Embryonic facial prominence (tissue), 1 donor: ENCODE results near the gene MMP20.

Source experiments
- DNase-seq: peaks from one replicate; pipeline ENCODE4 v3.0.0-alpha.2; 2016; ENCODE audit errors: extremely low spot score

The MMP20 gene

DNA sequence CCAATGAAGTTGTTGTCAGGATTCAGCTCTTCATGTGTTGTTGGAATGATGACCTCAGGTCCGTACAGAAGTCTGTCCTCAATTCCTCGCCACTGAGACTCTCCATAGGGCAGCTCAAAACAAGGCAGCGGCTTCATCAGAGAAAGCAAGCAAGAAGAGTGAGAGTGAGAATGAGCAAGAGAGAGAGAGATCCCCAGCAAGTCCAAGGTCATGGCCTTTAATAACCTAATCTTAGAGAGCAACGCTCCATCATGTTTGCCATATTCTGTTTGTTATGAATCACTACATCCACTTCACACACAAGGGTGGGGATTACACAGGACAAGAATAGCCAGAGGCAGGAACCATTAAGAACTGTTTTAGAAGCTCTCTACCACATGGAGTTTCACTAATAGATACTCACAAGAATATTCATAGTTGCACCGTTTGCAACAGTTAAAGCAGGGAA is 71.3 kb downstream of the MMP20 start:
- no peak for DNase-seq

DNA sequence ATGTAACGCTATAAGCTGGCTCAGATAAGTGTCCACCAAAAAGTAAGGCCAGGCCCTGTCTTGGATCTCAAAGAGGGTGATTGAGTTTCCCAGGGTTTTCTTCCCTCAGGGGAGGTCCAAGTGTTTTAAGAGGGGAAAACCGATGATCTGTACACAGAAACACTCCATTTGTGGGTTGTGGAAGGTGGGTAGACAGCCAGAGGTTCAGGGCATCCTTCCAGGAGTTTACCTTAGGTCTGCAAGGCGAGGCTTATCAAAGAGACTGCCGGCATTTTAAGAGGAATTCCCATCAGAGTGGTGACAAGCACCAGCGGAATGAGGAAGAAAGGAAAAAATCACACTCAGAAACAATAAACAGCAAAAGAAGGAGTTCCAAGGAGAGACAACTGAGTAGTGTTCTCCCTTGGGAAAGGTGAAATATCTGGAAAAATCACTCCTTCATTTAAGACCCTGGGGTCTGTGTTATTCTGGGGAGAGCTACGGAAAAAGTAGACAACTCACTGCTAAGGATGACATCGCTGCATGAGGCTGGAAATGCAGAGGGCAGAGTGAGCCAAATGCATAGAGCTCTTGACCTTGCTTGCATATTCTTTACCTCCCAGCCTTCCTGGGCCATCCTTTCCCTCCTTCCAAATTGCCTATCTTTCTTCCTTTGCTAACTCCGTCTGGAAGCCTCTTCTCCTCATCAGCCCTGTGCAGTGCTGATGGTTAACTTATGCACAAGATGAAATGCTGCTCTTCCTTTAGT is 72.5 kb downstream of the MMP20 start:
- DNase-seq = no peak

DNA sequence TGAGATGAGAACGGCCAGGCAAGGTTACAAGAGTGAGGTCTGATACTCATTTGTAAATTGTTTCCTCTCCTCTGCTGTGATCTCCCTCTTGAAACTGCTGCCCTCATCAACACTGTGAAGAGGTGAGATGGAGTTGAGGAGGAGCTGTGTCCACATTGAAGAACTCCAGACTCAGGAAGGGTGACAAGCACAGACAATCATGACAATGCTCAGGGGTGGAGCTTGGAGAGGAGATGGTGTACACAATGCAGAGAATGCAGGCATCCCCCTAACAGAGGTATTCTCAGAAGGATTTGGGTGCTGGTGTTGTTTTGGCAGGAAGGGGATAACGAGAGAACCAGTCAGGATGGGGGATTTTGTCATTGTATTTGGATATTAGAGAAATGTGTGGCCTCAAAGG is 73.1 kb downstream of the MMP20 start:
- DNase-seq = no peak

DNA sequence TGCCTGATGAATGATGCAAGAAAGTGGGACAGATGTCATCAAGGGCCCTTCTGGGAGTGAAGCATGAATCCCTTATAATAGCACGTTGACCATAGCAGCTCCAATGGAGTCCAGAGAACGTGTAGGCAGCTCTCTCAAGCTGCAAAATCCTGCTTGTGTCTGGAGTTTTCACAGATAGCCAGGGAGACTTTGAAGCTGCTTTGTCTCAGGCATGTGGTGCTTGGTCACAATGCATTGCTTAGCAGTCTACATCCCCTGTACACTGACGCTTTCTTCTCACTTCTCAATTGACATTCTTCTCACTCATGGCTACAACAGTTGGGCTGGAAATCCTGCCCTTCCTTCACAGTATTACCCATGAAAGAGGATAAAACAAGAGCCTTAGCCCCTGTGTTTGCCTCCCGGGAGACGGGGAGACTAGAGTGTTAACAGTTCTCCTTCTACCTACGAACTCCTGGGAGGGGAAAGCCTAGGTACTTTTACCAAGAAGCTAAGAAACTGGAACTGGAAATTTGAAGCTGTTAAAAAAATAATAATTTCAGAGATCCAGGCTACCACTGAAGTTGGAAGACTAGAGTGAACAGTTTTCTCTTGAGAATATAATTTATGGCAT is 73.9 kb downstream of the MMP20 start:
- DNase-seq = no peak

DNA sequence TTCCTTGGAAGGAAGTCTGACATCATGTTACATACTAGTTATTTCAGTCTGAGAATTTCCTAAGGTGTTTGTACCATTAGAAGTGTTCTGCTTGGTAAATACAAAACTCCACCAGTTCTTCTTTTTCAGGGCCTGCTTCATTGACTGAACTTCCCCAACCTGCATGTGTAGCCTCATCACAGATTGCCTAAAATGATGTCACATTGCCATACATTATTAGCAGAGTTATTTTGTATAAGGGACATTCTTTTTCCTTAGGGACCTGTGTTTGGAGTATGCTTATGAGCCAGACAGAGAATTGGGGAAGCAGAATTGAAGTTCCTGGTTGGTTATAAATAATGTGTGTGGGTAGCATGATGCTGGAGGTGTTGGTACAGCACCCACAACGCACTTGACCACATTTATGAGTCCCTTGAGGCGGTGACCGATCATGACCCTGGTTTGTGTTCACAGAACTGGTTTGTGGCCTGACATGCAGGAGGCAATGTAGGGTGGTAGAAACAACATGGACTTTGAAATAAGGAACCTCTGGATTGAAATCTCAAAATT is 78.1 kb downstream of the MMP20 start:
- DNase-seq = no peak

DNA sequence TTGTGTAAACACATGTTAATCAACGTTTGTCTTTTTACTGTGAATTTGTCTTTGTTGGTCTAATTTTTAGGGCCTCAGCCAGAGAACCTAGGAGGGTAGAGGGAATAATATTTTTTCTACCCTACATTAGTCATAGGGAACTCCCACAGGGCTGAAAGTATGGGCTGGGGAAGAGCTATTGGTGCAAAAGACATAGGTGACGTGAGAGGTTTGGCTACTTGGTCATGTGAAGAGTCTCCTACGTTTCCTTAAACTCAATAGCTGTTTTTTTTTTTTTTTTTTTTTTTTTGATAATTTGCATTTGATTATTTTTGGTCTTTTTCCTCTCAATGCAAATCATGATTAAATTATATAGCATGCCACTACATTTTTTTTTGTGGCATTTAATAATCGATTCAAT is 78.7 kb downstream of the MMP20 start:
- no peak for DNase-seq

DNA sequence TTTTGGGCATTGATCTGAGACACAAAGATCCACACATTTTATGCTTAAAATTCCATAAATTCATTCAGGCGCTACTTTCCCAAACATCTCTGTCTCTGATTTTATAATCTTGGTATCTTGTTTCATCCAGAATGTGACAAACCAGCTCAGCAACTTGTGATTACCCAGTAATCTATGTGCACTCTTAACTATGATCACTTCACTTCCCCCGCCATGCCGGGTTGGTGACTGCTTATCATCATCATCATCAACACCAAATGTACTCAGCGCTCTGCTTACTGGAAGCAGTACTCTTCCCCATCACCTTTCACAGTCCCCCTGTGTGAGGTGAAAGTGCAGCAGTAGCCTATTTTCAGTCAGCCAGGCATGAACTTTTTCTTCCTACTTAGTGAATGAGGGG is 79.4 kb downstream of the MMP20 start:
- DNase-seq = no peak

DNA sequence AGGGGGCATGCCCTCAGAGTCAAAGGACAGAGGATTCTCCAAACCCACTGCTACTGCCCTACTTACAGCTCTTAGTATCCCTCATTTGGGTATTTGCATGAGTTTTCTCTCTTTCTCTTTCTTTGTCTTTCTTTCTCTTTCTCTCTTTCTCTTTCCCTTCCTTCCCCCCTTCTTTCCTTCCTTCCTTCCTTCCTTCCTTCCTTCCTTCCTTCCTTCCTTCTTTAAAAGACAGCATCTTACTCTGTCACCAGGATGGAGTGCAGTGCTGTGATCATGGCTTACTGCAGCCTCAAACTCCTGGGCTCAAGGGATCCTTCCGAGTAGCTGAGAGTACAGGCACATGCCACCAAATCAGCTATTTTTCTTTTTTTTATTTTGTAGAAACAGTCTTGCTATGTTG is 80.5 kb downstream of the MMP20 start:
- DNase-seq = no peak

DNA sequence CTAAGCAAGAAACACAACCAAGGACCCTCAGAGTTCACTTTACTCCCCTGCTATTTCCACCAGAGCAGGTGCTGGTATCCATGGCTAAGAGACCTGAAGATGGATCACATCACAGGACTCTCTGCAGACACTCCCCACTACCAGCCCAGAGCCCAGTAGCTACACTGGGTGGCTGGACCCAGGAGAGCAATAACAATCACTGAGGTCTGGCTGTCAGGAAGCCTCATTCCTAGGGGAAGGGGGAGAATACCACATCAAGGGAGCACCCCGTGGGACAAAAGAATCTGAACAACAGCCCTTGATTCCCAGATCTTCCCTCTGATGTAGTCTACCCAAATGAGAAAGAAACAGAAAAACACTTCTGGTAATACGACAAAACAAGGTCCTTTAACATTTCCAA is 85.6 kb downstream of the MMP20 start:
- no peak for DNase-seq

DNA sequence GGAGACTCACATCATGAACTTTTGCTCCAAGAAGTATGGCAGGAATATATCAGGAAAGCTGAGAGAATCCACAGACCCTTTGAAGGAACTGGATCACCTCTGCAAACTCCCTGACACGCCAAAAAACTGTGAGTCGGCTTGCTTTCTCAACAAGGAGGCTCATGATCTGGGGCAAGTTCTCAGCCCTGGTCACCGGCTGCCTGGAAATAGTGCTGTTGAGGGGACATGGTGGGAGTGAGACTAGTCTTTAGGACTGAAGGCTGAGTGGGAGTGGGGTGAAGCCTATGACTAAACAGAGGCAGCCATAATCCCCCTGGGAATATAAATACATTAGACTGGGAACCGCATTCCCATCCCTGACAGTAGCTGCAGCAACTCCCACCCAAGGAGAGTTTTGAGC is 86.2 kb downstream of the MMP20 start:
- no peak for DNase-seq

DNA sequence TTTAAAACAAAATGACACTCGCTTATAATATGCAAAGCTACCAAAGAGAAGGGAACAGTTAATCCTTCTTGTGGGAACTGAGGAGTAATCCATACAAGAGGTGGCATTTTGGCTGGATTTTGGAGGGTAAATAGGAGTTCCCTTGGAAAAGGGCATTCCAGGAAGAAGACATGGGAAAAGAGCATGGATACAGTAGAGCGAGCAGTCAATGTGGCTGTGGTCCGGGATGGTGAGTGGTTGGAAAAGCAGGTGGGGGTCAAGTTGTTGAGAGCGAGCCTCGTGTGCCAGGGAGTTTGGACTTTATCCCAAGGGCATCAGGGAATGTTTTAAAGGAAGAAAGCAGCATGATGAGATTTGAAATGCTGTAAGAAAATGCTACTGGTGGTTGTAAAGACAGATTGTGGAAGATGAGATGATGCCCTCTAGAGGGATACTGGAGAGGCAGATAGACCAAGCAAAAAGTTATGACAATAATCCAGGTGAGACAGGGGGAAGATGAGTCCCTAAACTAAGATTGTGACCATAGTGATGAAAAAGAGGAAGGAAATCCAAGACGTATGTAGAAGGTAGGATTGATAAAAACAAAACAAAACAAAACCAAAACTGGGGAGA is 90.8 kb downstream of the MMP20 start:
- no peak for DNase-seq

DNA sequence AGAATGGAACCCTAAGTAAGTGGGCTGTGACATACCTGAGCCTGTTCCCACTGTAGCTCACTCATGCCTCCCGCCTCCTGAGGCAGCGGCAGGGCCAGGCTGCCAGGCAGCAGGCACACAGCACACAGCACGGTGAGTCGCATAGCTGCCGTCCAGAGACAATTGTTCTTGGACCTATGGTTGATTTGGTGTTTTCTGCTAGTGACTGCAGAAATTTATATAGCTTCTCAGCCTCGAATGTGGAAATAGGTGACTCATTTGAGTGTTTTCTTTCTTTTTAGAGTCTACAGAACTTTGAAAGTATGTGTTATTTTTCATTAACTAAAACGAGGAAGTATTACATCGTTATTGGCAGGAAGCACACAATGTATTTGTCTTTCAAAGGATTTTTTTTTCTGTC is 94.6 kb downstream of the MMP20 start, which contains the start of gene MMP7:
Gene MMP7, minus strand, starts transcription at position 190 of the 400 bp plus-strand sequence. Its CDS starts 47 bp downstream, at position 143.
- no peak for DNase-seq

DNA sequence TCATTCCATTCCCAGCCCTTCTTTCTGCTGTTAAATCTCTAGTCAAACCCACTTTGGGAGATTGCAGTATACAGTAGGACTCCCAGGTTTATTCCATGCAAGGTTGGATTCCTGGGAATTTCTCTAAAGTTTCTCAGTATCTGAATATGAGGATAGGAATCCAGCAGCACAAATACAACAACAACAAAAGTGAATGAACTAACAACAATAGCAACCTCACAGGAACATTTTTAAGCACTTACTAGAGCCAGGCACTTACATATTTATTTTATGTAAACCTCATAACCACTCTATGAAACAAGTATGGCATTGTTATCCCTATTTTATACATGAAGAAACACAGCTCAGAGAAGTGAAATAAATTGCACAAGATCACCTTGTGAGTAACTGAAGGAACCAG is 96.5 kb downstream of the MMP20 start:
- DNase-seq = no peak

DNA sequence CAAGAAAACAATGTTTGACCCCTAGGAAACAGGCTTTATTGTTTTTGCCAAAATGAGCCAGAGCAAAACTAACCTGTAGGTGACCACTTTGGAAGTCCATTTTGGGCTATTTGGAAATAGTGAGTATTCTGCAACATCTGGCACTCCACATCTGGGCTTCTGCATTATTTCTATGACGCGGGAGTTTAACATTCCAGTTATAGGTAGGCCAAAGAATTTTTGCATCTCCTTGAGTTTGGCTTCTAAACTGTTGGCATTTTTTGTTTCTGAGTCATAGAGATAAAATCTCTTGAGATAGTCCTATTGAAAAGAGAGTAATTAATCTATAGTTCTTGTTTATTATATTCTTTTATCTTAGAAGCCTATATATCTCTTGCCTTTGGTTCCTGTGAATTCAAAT is 97.4 kb downstream of the MMP20 start:
- no peak for DNase-seq

DNA sequence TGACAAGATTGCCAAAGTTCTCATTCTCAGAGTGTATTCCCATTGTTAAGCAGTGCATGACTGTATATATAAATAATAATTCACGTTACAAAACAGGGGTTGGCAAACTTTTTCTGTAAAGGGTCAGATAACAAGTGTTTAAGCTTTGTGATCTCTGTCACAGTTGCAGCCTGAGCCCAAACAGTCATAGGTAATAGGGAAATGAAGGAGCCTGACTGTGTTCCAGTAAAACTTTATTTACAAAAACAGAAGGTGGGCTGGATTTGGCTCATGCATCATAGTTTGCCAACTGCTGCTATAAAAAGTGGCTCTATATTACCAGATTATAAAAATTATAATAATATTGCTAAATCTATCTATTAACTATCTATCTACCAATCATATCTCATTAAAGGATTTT is 98.1 kb downstream of the MMP20 start:
- DNase-seq = no peak
